Endothelial cell of umbilical vein (primary cell): Measurements from ENCODE around the gene ZMIZ1. TPM values are rescaled to one million over a fixed set of nuclear protein-coding genes. Genes with fewer than 3 reads are reported as not detected.

ENCODE experiments used
- BruUV-seq: library from RNA; stranded (reverse); fragments of 400-500 nt; replicated peaks from 2 replicates; lab custom pipeline; 2021; lab: Mats Ljungman, UMichigan
- CTCF ChIA-PET: fragments of 300-600, 350-600 bp; sonication (Branson Sonifier 250); formaldehyde crosslinking; loops from one replicate; lab custom pipeline; 2021; ENCODE audit warnings: antibody characterized with exemption, inconsistent platforms; lab: Charles Lee
- POLR2A ChIA-PET: fragments of 300-600, 350-600 bp; sonication (Branson Sonifier 250); formaldehyde crosslinking; loops from one replicate; lab custom pipeline; 2021; ENCODE audit warnings: antibody characterized with exemption, inconsistent platforms; lab: Charles Lee
- DNase-seq: peaks from one replicate; pipeline ENCODE4 v3.0.0-alpha.2; 2011; ENCODE audit warnings: low read depth, low spot score
- FAIRE-seq: peaks from 2 replicates; lab custom pipeline; 2011; peaks lifted over from hg19 to GRCh38; lab: Jason Lieb, UNC
- H2AFZ ChIP-seq: 2 replicates; pipeline ENCODE4 v1.6.0; 2012; ENCODE audit warnings: low read depth, low read length, control low read depth, inconsistent platforms
- H3K27ac ChIP-seq: 2 replicates; pipeline ENCODE4 v1.5.1; 2011; ENCODE audit warnings: low read depth, mild to moderate bottlenecking, control low read depth, low read length, moderate library complexity; ENCODE audit not compliant: insufficient read depth
- H3K27me3 ChIP-seq, 2 experiments: 2 replicates each; pipeline versions ENCODE4 v1.6.0 to v1.6.1; 2011; ENCODE audit warnings: low read length in 2 of 2, mixed read lengths in 1 of 2; ENCODE audit not compliant: control insufficient read depth in 2 of 2, insufficient read depth in 2 of 2
- H3K36me3 ChIP-seq, 2 experiments: 2 replicates in 1 of 2; 3 replicates in 1 of 2; pipeline ENCODE4 v1.5.1; 2011; ENCODE audit warnings: low read length in 2 of 2, mild to moderate bottlenecking in 1 of 2, moderate library complexity in 1 of 2; ENCODE audit not compliant: control insufficient read depth in 2 of 2, insufficient read depth in 2 of 2; ENCODE audit errors: extremely low read depth in 1 of 2
- H3K4me1 ChIP-seq: 3 replicates; pipeline ENCODE4 v1.5.1; 2011; ENCODE audit warnings: mild to moderate bottlenecking, low read length; ENCODE audit not compliant: control insufficient read depth, insufficient read depth; ENCODE audit errors: extremely low read depth
- H3K4me2 ChIP-seq: 2 replicates; pipeline ENCODE4 v1.6.1; 2011; ENCODE audit warnings: low read length, control low read depth, mixed read lengths; ENCODE audit not compliant: insufficient read depth
- H3K4me3 ChIP-seq, 3 experiments: fragments of 200-600 bp in 1 of 3; sonication (generic), shearing (Covaris generic) in 1 of 3; replicated peaks in 1 of 3; 2 replicates each; pipeline ENCODE4 v1.5.1; 2011 to 2016; ENCODE audit warnings: control low read depth in 3 of 3, low read length in 3 of 3, mild to moderate bottlenecking in 2 of 3, inconsistent platforms in 1 of 3, low read depth in 1 of 3, moderate library complexity in 1 of 3; ENCODE audit not compliant: insufficient read depth in 1 of 3
- H3K79me2 ChIP-seq: 2 replicates; pipeline ENCODE4 v1.6.0; 2012; ENCODE audit warnings: low read length, inconsistent platforms; ENCODE audit not compliant: control insufficient read depth, insufficient read depth
- H3K9ac ChIP-seq: replicated peaks from 2 replicates; pipeline ENCODE3; 2011; ENCODE audit warnings: low read length, control low read depth; ENCODE audit not compliant: insufficient read depth; ENCODE audit errors: extremely low read depth
- H3K9me1 ChIP-seq: replicated peaks from 3 replicates; pipeline ENCODE4 v1.6.0; 2011; ENCODE audit warnings: mild to moderate bottlenecking, low read length; ENCODE audit not compliant: control insufficient read depth, insufficient read depth; ENCODE audit errors: extremely low read depth
- H3K9me3 ChIP-seq: replicated peaks from 2 replicates; pipeline ENCODE4 v1.5.1; 2012; ENCODE audit warnings: low read length, inconsistent platforms; ENCODE audit not compliant: control insufficient read depth, insufficient read depth
- H4K20me1 ChIP-seq: replicated peaks from 2 replicates; pipeline ENCODE3; 2011; ENCODE audit warnings: mild to moderate bottlenecking, low read length; ENCODE audit not compliant: control insufficient read depth, insufficient read depth; ENCODE audit errors: extremely low read depth
- EZH2 ChIP-seq: IDR thresholded peaks from 2 replicates; pipeline ENCODE4 v1.6.1; 2012; ENCODE audit warnings: borderline replicate concordance, low read depth, mild to moderate bottlenecking, moderate library complexity, low read length, inconsistent platforms; ENCODE audit not compliant: severe bottlenecking
- FOS ChIP-seq: IDR thresholded peaks from 2 replicates; pipeline ENCODE4 v1.6.1; 2011; ENCODE audit warnings: mild to moderate bottlenecking, low read length, moderate library complexity, borderline replicate concordance; ENCODE audit not compliant: insufficient read depth
- GATA2 ChIP-seq: IDR thresholded peaks from 2 replicates; pipeline ENCODE4 v1.7.0; 2011; ENCODE audit warnings: low read depth, mild to moderate bottlenecking, moderate library complexity, mixed read lengths, low read length; ENCODE audit not compliant: insufficient read length, insufficient read depth
- JUN ChIP-seq: IDR thresholded peaks from 2 replicates; pipeline ENCODE4 v1.6.1; 2011; ENCODE audit warnings: borderline replicate concordance, low read depth; ENCODE audit not compliant: insufficient read length, insufficient read depth
- MYC ChIP-seq: IDR thresholded peaks from one replicate; pipeline ENCODE4 v1.6.1; 2011; ENCODE audit warnings: mild to moderate bottlenecking, low read depth, low read length
- POLR2A ChIP-seq: IDR thresholded peaks from 2 replicates; pipeline ENCODE4 v1.6.1; 2012; ENCODE audit warnings: low read depth, mild to moderate bottlenecking, control low read depth, low read length
- POLR2AphosphoS5 ChIP-seq: IDR thresholded peaks from 2 replicates; pipeline ENCODE4 v1.6.1; 2012; ENCODE audit warnings: low read depth, mild to moderate bottlenecking, control low read depth, low read length, moderate library complexity; ENCODE audit not compliant: insufficient read depth
- dilution Hi-C: fragments of 300-500 bp; cut with MboI; formaldehyde crosslinking; loops from one replicate; pipeline ENCODE4 v1.15.0; 2019; ENCODE audit warnings: low sequenced_read_pairs; ENCODE audit not compliant: extremely low pct_ligation_motif_present
- intact Hi-C: fragments of 100-400 bp; cut with micrococcal nuclease; formaldehyde crosslinking; loops from one replicate; pipeline ENCODE4 v1.10.0; 2022
- polyA plus RNA-seq, 4 experiments: library from polyadenylated mRNA; depleted of rRNA in 3 of 4; stranded (reverse) in 3 of 4; unstranded in 1 of 4; fragments of >200 nt; gene quantifications; 2 replicates each; pipeline versions ENCODE4 v1.2.1 to v1.2.3, GENCODE V29; 2011 to 2012; ENCODE audit warnings: missing spikeins in 1 of 4
- total RNA-seq: library from RNA; stranded (reverse); gene quantifications from 2 replicates; pipeline ENCODE4 v1.2.3, GENCODE V29; 2021
- TF ChIP-seq, protein P1 (sequence below): IDR thresholded peaks from 2 replicates; pipeline ENCODE4 v1.6.1; 2011; ENCODE audit not compliant: insufficient read depth, insufficient read length
- TF ChIP-seq, protein P2 (sequence below), 2 donors: IDR thresholded peaks; 1 replicate in 1 of 2; 2 replicates in 1 of 2; pipeline ENCODE4 v1.5.1; 2011; ENCODE audit warnings: low read length in 2 of 2, mild to moderate bottlenecking in 2 of 2, moderate library complexity in 2 of 2, control low read depth in 1 of 2, inconsistent platforms in 1 of 2, low read depth in 1 of 2; ENCODE audit not compliant: insufficient read depth in 1 of 2; ENCODE audit errors: extremely low read depth in 1 of 2

Gene ZMIZ1
- total and polyA plus RNA-seq, 2 donors (not counting 3 experiments of a cell fraction or from before 2014, with no cell fraction given), result 12.5 to 46.7 TPM

DNA sequence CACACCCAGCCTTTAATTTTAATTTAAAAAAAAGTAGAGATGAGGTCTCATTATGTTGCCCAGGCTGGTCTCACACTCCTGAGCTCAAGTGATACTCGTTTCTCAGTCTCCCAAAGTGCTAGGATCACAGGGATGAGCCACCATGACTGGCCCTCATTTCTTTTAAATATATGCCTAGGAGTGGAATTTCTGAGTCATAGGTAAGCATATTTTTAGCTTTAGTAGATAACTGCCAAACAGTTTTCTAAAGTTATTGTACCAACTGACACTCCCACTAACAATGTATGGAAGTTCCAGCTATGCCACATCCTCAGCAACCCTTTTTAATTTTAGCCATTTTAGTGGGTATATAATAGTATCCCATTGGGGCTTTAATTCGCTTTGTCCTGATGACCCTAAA, 264.7 kb downstream of the ZMIZ1 start:
- Histone ChIP-seq H3K4me2 (no peak overlapping the region), H3K9me1 (no peaks in the 10 kb centered on the region), H3K9ac (no peak overlapping the region), H3K36me3 (no peaks in the 10 kb centered on the region), H3K27ac (no peak overlapping the region), H2AFZ (no peak overlapping the region), H3K9me3 (no peaks in the 10 kb centered on the region), H3K27me3 (no peaks in the 10 kb centered on the region), H4K20me1 (no peaks in the 10 kb centered on the region), H3K4me3 (no peak overlapping the region), H3K4me1 (no peaks in the 10 kb centered on the region), H3K79me2 (no peaks in the 10 kb centered on the region)
- BruUV-seq, result no TSS peak
- intact Hi-C loops, result no loop called here
- no peak for DNase-seq
- ChIA-PET POLR2A (no interaction called here), CTCF (interaction anchor here (1.0 to 1.5 kb wide), 2 partner anchors 11 to 12 kb away, joined by 3 to 10 read pairs; no protein-coding TSS in a partner anchor)
- TF ChIP-seq GATA2 (no peak), EZH2 (no peak)
- TF ChIP-seq, protein P1, sequence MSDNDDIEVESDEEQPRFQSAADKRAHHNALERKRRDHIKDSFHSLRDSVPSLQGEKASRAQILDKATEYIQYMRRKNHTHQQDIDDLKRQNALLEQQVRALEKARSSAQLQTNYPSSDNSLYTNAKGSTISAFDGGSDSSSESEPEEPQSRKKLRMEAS, result no peak
- dilution Hi-C loops, result no loop called here
- no peak for FAIRE-seq

DNA sequence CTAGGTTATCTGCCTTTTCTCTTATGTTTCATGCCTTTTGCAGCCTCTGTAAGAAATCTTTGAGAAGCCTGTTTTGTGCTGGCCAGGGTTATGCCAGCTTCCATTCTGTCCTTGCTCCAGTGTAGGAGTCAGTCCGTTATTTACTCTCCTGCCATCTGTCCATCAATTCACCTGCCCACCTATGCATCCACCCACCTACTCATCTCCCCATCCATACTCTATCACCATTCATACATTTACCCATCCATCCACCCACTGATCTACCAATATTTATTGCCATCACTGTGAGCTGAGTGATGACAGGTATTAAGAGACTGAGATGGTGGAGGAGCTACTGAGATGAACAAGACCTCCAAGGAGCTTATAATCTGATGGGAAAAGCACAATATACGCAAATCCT, 265.8 kb downstream of the ZMIZ1 start:
- no peaks in the 10 kb centered on the region for H3K4me1 ChIP-seq
- DNase-seq, result no peak
- no peaks in the 10 kb centered on the region for H3K27me3 ChIP-seq
- no peaks in the 10 kb centered on the region for H4K20me1 ChIP-seq
- H3K36me3 ChIP-seq, result no peaks in the 10 kb centered on the region
- intact Hi-C loops, result no loop called here
- no peak for FAIRE-seq
- no peak overlapping the region for H2AFZ ChIP-seq
- TF ChIP-seq, protein P1, result no peak
- TF ChIP-seq POLR2AphosphoS5, result no peak
- TF ChIP-seq MYC, result no peak
- no peak for TF ChIP-seq JUN
- TF ChIP-seq EZH2, result no peak
- no peak for TF ChIP-seq POLR2A
- no peak for TF ChIP-seq GATA2
- no peak for TF ChIP-seq FOS
- TF ChIP-seq, protein P2, sequence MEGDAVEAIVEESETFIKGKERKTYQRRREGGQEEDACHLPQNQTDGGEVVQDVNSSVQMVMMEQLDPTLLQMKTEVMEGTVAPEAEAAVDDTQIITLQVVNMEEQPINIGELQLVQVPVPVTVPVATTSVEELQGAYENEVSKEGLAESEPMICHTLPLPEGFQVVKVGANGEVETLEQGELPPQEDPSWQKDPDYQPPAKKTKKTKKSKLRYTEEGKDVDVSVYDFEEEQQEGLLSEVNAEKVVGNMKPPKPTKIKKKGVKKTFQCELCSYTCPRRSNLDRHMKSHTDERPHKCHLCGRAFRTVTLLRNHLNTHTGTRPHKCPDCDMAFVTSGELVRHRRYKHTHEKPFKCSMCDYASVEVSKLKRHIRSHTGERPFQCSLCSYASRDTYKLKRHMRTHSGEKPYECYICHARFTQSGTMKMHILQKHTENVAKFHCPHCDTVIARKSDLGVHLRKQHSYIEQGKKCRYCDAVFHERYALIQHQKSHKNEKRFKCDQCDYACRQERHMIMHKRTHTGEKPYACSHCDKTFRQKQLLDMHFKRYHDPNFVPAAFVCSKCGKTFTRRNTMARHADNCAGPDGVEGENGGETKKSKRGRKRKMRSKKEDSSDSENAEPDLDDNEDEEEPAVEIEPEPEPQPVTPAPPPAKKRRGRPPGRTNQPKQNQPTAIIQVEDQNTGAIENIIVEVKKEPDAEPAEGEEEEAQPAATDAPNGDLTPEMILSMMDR (IDR thresholded peaks at IDR 0.05; ENCODE audit: extremely low read depth in 1 of 2, insufficient read depth in 1 of 2, low read depth in 1 of 2, low read length in 2 of 2), result no peak
- ChIA-PET CTCF (interaction anchor here (0.7 to 1.5 kb wide), 5 partner anchors 9 to 745 kb away, joined by 3 to 10 read pairs (median 3); no protein-coding TSS in a partner anchor), POLR2A (no interaction called here)
- H3K4me3 ChIP-seq, result no peak overlapping the region
- H3K9me3 ChIP-seq, result no peaks in the 10 kb centered on the region
- no peak overlapping the region for H3K4me2 ChIP-seq
- H3K79me2 ChIP-seq, result no peaks in the 10 kb centered on the region
- dilution Hi-C loops, result no loop called here
- no TSS peak for BruUV-seq
- no peaks in the 10 kb centered on the region for H3K9me1 ChIP-seq
- no peak overlapping the region for H3K9ac ChIP-seq
- no peak overlapping the region for H3K27ac ChIP-seq
